Vagina (tissue), 2 donors: ENCODE measurements around the gene CHIC2. TPM values are rescaled to one million over a fixed set of nuclear protein-coding genes. Genes with fewer than 3 reads are reported as not detected.

ENCODE experiments used
- DNase-seq, 2 donors: peaks; one replicate each; pipeline ENCODE4 v3.0.0-alpha.2; 2017; ENCODE audit errors: extremely low spot score in 2 of 2
- H3K27ac ChIP-seq: fragments of 200-600 bp; sonication (generic); one replicate; pipeline ENCODE4 v1.5.1; 2019
- H3K27me3 ChIP-seq: fragments of 200-600 bp; sonication (generic); one replicate; pipeline ENCODE4 v1.5.1; 2019
- H3K36me3 ChIP-seq, 2 donors: fragments of 200-600 bp; sonication (generic); one replicate each; pipeline ENCODE4 v1.5.1; 2017 to 2019
- H3K4me1 ChIP-seq: fragments of 200-600 bp; sonication (generic); one replicate; pipeline ENCODE4 v1.5.1; 2019
- H3K4me3 ChIP-seq, 2 donors: fragments of 200-600 bp; sonication (generic); 1 replicate in 1 of 2; 2 replicates in 1 of 2; pipeline ENCODE4 v1.5.1; 2016 to 2019
- H3K9me3 ChIP-seq: fragments of 200-600 bp; sonication (generic); one replicate; pipeline ENCODE4 v1.5.1; 2019
- CTCF ChIP-seq, 3 experiments: fragments of 450-650 bp in 2 of 3; fragments of 200-600 bp in 1 of 3; sonication (generic) in 1 of 3; IDR thresholded peaks; one replicate each; pipeline ENCODE4 v1.5.1; 2017 to 2019; ENCODE audit warnings: antibody characterized with exemption in 3 of 3, mild to moderate bottlenecking in 2 of 3, moderate library complexity in 2 of 3
- POLR2A ChIP-seq, 2 donors: fragments of 450-650 bp; IDR thresholded peaks; one replicate each; pipeline ENCODE4 v1.6.1; 2017; ENCODE audit warnings: antibody characterized with exemption in 2 of 2, mild to moderate bottlenecking in 2 of 2, moderate library complexity in 2 of 2
- POLR2AphosphoS5 ChIP-seq, 2 donors: sonication (generic); formaldehyde crosslinking; IDR thresholded peaks; one replicate each; pipeline ENCODE4 v1.9.0; 2017; ENCODE audit warnings: antibody characterized with exemption in 2 of 2, mild to moderate bottlenecking in 2 of 2, low read depth in 1 of 2; ENCODE audit not compliant: insufficient read depth in 1 of 2
- intact Hi-C: fragments of 100-400 bp; cut with DNase I; formaldehyde crosslinking; loops from one replicate; pipeline ENCODE4 v1.15.1; 2023
- total RNA-seq: library from RNA; depleted of rRNA; stranded (reverse); fragments of >200 nt; gene quantifications from one replicate; pipeline ENCODE4 v1.2.3, GENCODE V29; 2016

Gene CHIC2
- total RNA-seq, 1 donor from 2014 or later, result 40.0 TPM

GRCh38 chr4:54090404-54090803 lies 26.0 kb upstream of the CHIC2 start:
- no peak overlapping the region for H3K27ac ChIP-seq
- H3K9me3 ChIP-seq, result no peaks in the 10 kb centered on the region
- peaks cover 7% of the 10 kb centered on the region for H3K27me3 ChIP-seq
- peaks cover 22% of the 10 kb centered on the region for H3K4me1 ChIP-seq
- DNase-seq, result no peak
- no peaks in the 10 kb centered on the region for H3K36me3 ChIP-seq
- no peak overlapping the region for H3K4me3 ChIP-seq
- intact Hi-C loops, result no loop called here
- no peak for TF ChIP-seq CTCF (IDR thresholded peaks at IDR 0.05)
- no peak for TF ChIP-seq POLR2A (IDR thresholded peaks at IDR 0.05)
- TF ChIP-seq POLR2AphosphoS5 (IDR thresholded peaks at IDR 0.05; ENCODE audit: insufficient read depth in 1 of 2, low read depth in 1 of 2), result no peak

- Histone ChIP-seq H3K27me3 (peaks cover 1% of the 10 kb centered on the region), H3K36me3 (no peaks in the 10 kb centered on the region), H3K4me3 (no peak overlapping the region), H3K27ac (no peak overlapping the region), H3K9me3 (no peaks in the 10 kb centered on the region), H3K4me1 (peaks cover 22% of the 10 kb centered on the region)
- no peak for DNase-seq
- intact Hi-C loops, result no loop called here
- TF ChIP-seq CTCF (IDR thresholded peaks at IDR 0.05) (no peak), POLR2A (IDR thresholded peaks at IDR 0.05) (no peak), POLR2AphosphoS5 (IDR thresholded peaks at IDR 0.05; ENCODE audit: insufficient read depth in 1 of 2, low read depth in 1 of 2) (no peak)
These were observed 25.5 kb upstream of the CHIC2 start for GRCh38 chr4:54089875-54090274.

- peaks cover 5% of the 10 kb centered on the region for H3K4me1 ChIP-seq
- no peaks in the 10 kb centered on the region for H3K36me3 ChIP-seq
- no peaks in the 10 kb centered on the region for H3K27me3 ChIP-seq
- H3K9me3 ChIP-seq, result no peaks in the 10 kb centered on the region
- no peak overlapping the region for H3K27ac ChIP-seq
- intact Hi-C loops, result no loop called here
- TF ChIP-seq CTCF (IDR thresholded peaks at IDR 0.05) (no peak), POLR2A (IDR thresholded peaks at IDR 0.05) (no peak), POLR2AphosphoS5 (IDR thresholded peaks at IDR 0.05; ENCODE audit: insufficient read depth in 1 of 2, low read depth in 1 of 2) (peak in 1 of 2 donors; percentile 16)
- DNase-seq, result no peak
- no peak overlapping the region for H3K4me3 ChIP-seq
These were observed 20.9 kb upstream of the CHIC2 start for GRCh38 chr4:54085284-54085683.

GRCh38 chr4:54082168-54082567 lies 17.8 kb upstream of the CHIC2 start:
- Histone ChIP-seq H3K27ac (no peak overlapping the region), H3K4me1 (peaks cover 5% of the 10 kb centered on the region), H3K9me3 (no peaks in the 10 kb centered on the region), H3K4me3 (no peak overlapping the region), H3K27me3 (no peaks in the 10 kb centered on the region), H3K36me3 (no peaks in the 10 kb centered on the region)
- peak in 1 of 2 donors; percentile 65 for TF ChIP-seq POLR2AphosphoS5 (IDR thresholded peaks at IDR 0.05; ENCODE audit: insufficient read depth in 1 of 2, low read depth in 1 of 2)
- no peak for TF ChIP-seq POLR2A (IDR thresholded peaks at IDR 0.05)
- TF ChIP-seq CTCF (IDR thresholded peaks at IDR 0.05), result no peak
- no peak for DNase-seq
- intact Hi-C loops, result no loop called here

- Histone ChIP-seq H3K27ac (no peak overlapping the region), H3K4me1 (peaks cover 5% of the 10 kb centered on the region), H3K4me3 (no peak overlapping the region), H3K27me3 (no peaks in the 10 kb centered on the region), H3K36me3 (no peaks in the 10 kb centered on the region), H3K9me3 (no peaks in the 10 kb centered on the region)
- no peak for TF ChIP-seq POLR2A (IDR thresholded peaks at IDR 0.05)
- no peak for TF ChIP-seq POLR2AphosphoS5 (IDR thresholded peaks at IDR 0.05; ENCODE audit: insufficient read depth in 1 of 2, low read depth in 1 of 2)
- TF ChIP-seq CTCF (IDR thresholded peaks at IDR 0.05), result no peak
- DNase-seq, result no peak
- intact Hi-C loops, result no loop called here
These were observed 13.4 kb upstream of the CHIC2 start for GRCh38 chr4:54077812-54078211.
